ENCODE data around the gene TBC1D1. TPM values are rescaled to one million over a fixed set of nuclear protein-coding genes. Genes with fewer than 3 reads are reported as not detected.

The TBC1D1 gene
- polyA plus RNA-seq, 3 donors = 23.3 to 70.0 (median 31.5) TPM

DNA sequence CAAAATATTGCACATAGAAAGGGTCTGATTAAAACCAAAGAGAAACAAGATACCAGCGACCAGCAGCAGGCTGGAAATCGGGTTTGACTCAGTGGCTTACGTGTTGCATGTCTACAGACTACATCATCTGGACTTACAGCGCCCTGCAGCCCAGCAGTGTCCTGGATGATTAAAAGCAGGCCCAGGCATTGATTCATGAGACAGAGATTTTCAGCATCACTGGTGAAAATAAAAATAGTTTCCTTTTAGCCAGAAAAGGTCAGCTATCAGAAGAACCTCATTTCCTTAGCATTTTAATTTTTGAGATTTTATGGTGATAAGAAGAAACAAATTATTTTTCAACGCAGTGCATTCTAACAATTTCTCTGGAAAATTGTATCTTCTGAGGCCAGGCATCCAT is 259.9 kb downstream of the TBC1D1 start:
- DNase-seq = no peak
- Mint-ChIP-seq H3K4me3 (no peak overlapping the region), H3K4me1 (peaks cover 36% of the 10 kb centered on the region), H3K27ac (no peak overlapping the region), H3K36me3 (no peaks in the 10 kb centered on the region), H3K27me3 (ENCODE audit: low read depth in 3 of 3) (peaks cover 3 to 5% (median 4%) of the 10 kb centered on the region in 3 donors), H3K9me3 (peaks cover 0 to 2% (median 0%) of the 10 kb centered on the region in 7 donors)
- H3K4me3 ChIP-seq (replicated peaks in 1 of 3; ENCODE audit: low read depth in 2 of 3, low read length in 3 of 3) = no peak overlapping the region
- H3K4me1 ChIP-seq (ENCODE audit: control insufficient read depth in 1 of 2, insufficient read depth in 2 of 2, low read length in 2 of 2) = peaks cover 28 to 29% of the 10 kb centered on the region in 2 donors
- no peaks in the 10 kb centered on the region for H3K36me3 ChIP-seq (replicated peaks in 1 of 2; ENCODE audit: control insufficient read depth in 1 of 2, insufficient read depth in 2 of 2, low read length in 2 of 2)
- H3K27ac ChIP-seq (ENCODE audit: low read depth in 1 of 2, low read length in 2 of 2) = no peak overlapping the region
- no peak overlapping the region for H3K4me2 ChIP-seq (replicated peaks; ENCODE audit: extremely low read depth, low read length, poor library complexity, severe bottlenecking)
- H3K27me3 ChIP-seq (ENCODE audit: control insufficient read depth in 2 of 2, insufficient read depth in 2 of 2, low read length in 2 of 2) = no peaks in the 10 kb centered on the region
- intact Hi-C loops (cut with micrococcal nuclease) = no loop called here
- no peak overlapping the region for H3K9ac ChIP-seq (ENCODE audit: insufficient read depth, low read length, poor library complexity, severe bottlenecking)
- 84% methylated on average over 5 of the region's 5 CpGs for WGBS (ENCODE audit: insufficient coverage)
- H3K9me3 ChIP-seq (replicated peaks in 1 of 2; ENCODE audit: control insufficient read depth in 1 of 2, insufficient read depth in 1 of 2, low read length in 2 of 2) = no peaks in the 10 kb centered on the region
- TF ChIP-seq, protein P1, sequence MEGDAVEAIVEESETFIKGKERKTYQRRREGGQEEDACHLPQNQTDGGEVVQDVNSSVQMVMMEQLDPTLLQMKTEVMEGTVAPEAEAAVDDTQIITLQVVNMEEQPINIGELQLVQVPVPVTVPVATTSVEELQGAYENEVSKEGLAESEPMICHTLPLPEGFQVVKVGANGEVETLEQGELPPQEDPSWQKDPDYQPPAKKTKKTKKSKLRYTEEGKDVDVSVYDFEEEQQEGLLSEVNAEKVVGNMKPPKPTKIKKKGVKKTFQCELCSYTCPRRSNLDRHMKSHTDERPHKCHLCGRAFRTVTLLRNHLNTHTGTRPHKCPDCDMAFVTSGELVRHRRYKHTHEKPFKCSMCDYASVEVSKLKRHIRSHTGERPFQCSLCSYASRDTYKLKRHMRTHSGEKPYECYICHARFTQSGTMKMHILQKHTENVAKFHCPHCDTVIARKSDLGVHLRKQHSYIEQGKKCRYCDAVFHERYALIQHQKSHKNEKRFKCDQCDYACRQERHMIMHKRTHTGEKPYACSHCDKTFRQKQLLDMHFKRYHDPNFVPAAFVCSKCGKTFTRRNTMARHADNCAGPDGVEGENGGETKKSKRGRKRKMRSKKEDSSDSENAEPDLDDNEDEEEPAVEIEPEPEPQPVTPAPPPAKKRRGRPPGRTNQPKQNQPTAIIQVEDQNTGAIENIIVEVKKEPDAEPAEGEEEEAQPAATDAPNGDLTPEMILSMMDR (IDR thresholded peaks at IDR 0.05) = no peak
- H2AFZ ChIP-seq (ENCODE audit: insufficient read depth, low read depth, low read length, poor library complexity, severe bottlenecking) = no peak overlapping the region
- no peaks in the 10 kb centered on the region for H4K20me1 ChIP-seq (ENCODE audit: insufficient read depth, low read length)
- H3K79me2 ChIP-seq (ENCODE audit: insufficient read depth, low read length) = no peaks in the 10 kb centered on the region

DNA sequence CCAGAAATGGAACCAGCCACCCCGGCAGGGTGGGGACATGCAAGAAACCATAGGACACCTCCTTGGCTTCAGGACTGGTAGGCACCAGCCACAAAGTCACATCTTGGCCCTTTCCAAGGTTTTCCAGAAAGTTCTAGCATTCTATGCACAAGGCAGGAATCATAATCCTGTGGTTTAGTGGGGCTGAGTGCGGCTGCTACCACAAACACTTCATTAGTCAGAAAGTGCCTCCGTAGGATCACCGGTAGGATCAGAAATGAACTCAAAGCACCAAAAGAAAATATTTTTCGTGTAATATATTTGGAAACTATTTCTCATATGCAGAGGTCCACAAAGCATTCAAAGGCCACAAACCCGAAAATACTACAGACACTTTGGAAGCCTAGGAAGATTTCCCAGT is 261.0 kb downstream of the TBC1D1 start:
- Histone ChIP-seq H3K4me2 (replicated peaks; ENCODE audit: extremely low read depth, low read length, poor library complexity, severe bottlenecking) (no peak overlapping the region), H4K20me1 (ENCODE audit: insufficient read depth, low read length) (no peaks in the 10 kb centered on the region), H3K4me1 (ENCODE audit: control insufficient read depth in 1 of 2, insufficient read depth in 2 of 2, low read length in 2 of 2) (peaks cover 35 to 37% of the 10 kb centered on the region in 2 donors), H3K9me3 (replicated peaks in 1 of 2; ENCODE audit: control insufficient read depth in 1 of 2, insufficient read depth in 1 of 2, low read length in 2 of 2) (no peaks in the 10 kb centered on the region), H3K4me3 (replicated peaks in 1 of 3; ENCODE audit: low read depth in 2 of 3, low read length in 3 of 3) (no peak overlapping the region), H3K36me3 (replicated peaks in 1 of 2; ENCODE audit: control insufficient read depth in 1 of 2, insufficient read depth in 2 of 2, low read length in 2 of 2) (no peaks in the 10 kb centered on the region), H2AFZ (ENCODE audit: insufficient read depth, low read depth, low read length, poor library complexity, severe bottlenecking) (no peak overlapping the region), H3K9ac (ENCODE audit: insufficient read depth, low read length, poor library complexity, severe bottlenecking) (no peak overlapping the region), H3K27me3 (ENCODE audit: control insufficient read depth in 2 of 2, insufficient read depth in 2 of 2, low read length in 2 of 2) (no peaks in the 10 kb centered on the region), H3K79me2 (ENCODE audit: insufficient read depth, low read length) (no peaks in the 10 kb centered on the region), H3K27ac (ENCODE audit: low read depth in 1 of 2, low read length in 2 of 2) (no peak overlapping the region)
- Mint-ChIP-seq H3K4me1 (peaks cover 44% of the 10 kb centered on the region), H3K4me3 (no peak overlapping the region), H3K36me3 (no peaks in the 10 kb centered on the region), H3K27me3 (ENCODE audit: low read depth in 3 of 3) (peaks cover 3 to 5% (median 4%) of the 10 kb centered on the region in 3 donors), H3K9me3 (peaks cover 0 to 2% (median 0%) of the 10 kb centered on the region in 7 donors), H3K27ac (no peak overlapping the region)
- intact Hi-C loops (cut with micrococcal nuclease) = no loop called here
- TF ChIP-seq, protein P1 (IDR thresholded peaks at IDR 0.05) = no peak
- DNase-seq = no peak
- 94% methylated on average over 3 of the region's 6 CpGs for WGBS (ENCODE audit: insufficient coverage)

All from CD14-positive monocyte (primary cell).